ENCODE results near the gene MARK3.

Gene MARK3

GRCh38 chr14:103474893-103475292 lies 89.7 kb downstream of the MARK3 start:
- TF ChIP-seq CTCF (IDR thresholded peaks at IDR 0.05) = no peak

GRCh38 chr14:103476065-103476464 lies 90.8 kb downstream of the MARK3 start:
- TF ChIP-seq CTCF (IDR thresholded peaks at IDR 0.05) = no peak

GRCh38 chr14:103476631-103477030 lies 91.4 kb downstream of the MARK3 start:
- TF ChIP-seq CTCF (IDR thresholded peaks at IDR 0.05) = no peak

- no peak for TF ChIP-seq CTCF (IDR thresholded peaks at IDR 0.05)
These were observed 95.4 kb downstream of the MARK3 start for GRCh38 chr14:103480595-103480994.

- TF ChIP-seq CTCF (IDR thresholded peaks at IDR 0.05) = no peak
These were observed 98.4 kb downstream of the MARK3 start for GRCh38 chr14:103483600-103483999.

- TF ChIP-seq CTCF (IDR thresholded peaks at IDR 0.05) = no peak
These were observed 100.3 kb downstream of the MARK3 start for GRCh38 chr14:103485504-103485903.

GRCh38 chr14:103488071-103488470 lies 102.9 kb downstream of the MARK3 start:
- no peak for TF ChIP-seq CTCF (IDR thresholded peaks at IDR 0.05)

GRCh38 chr14:103488960-103489359 lies 103.7 kb downstream of the MARK3 start:
- TF ChIP-seq CTCF (IDR thresholded peaks at IDR 0.05) = no peak

Data from LNCAP (cell line).